Subcutaneous abdominal adipose tissue (tissue), 5 donors: Measurements from ENCODE around the gene C6orf62.
A peak's percentile ranks its signal among the peaks of the same experiment; 100 is the strongest.
"Not testable (repeated sequence)": the region's sequence is repeated elsewhere in the genome, so short reads cannot be mapped to it uniquely, and the experiment has no call there.

Experiments used
- H3K27ac ChIP-seq: one replicate; pipeline ENCODE4 v1.7.0; 2013; ENCODE audit warnings: low read depth, mild to moderate bottlenecking, inconsistent platforms, low read length, moderate library complexity
- H3K27me3 ChIP-seq, 5 donors: one replicate each; pipeline ENCODE4 v1.7.0; 2013; ENCODE audit warnings: low read length in 5 of 5, inconsistent platforms in 1 of 5; ENCODE audit not compliant: control insufficient read depth in 5 of 5, insufficient read depth in 4 of 5
- H3K36me3 ChIP-seq, 5 donors: one replicate each; pipeline ENCODE4 v1.7.0; 2013; ENCODE audit warnings: low read length in 5 of 5; ENCODE audit not compliant: control insufficient read depth in 5 of 5, insufficient read depth in 5 of 5
- H3K4me1 ChIP-seq, 5 donors: one replicate each; pipeline ENCODE4 v1.7.0; 2013; ENCODE audit warnings: low read length in 5 of 5, mild to moderate bottlenecking in 3 of 5, moderate library complexity in 1 of 5; ENCODE audit not compliant: control insufficient read depth in 5 of 5, insufficient read depth in 5 of 5
- H3K4me3 ChIP-seq, 5 donors: one replicate each; pipeline ENCODE4 v1.7.0; 2013; ENCODE audit warnings: low read length in 5 of 5, low read depth in 1 of 5
- H3K9ac ChIP-seq, 5 donors: one replicate each; pipeline ENCODE4 v1.7.0; 2013; ENCODE audit warnings: low read length in 5 of 5, mild to moderate bottlenecking in 4 of 5, moderate library complexity in 3 of 5
- H3K9me3 ChIP-seq, 5 donors: one replicate each; pipeline ENCODE4 v1.7.0; 2013; ENCODE audit warnings: low read length in 5 of 5; ENCODE audit not compliant: control insufficient read depth in 5 of 5
- donor health status: healthy.
- donor health status: healthy.
- donor health status: healthy.
- donor health status: healthy.
- donor health status: healthy.

Gene C6orf62

DNA sequence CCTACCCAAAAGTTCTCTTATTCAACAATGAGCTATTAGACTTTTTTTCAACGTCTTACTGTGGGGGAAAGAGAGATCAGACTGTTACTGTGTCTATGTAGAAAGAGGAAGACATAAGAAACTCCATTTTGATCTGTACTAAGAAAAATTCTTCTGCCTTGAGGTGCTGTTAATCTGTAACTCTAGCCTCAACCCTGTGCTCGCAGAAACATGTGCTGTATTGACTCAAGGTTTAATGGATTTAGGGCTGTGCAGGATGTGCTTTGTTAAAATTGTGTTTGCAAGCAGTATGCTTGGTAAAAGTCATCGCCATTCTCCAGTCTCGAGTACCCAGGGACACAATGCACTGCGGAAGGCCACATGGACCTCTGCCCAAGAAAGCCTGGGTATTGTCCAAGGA, 57.2 kb downstream of the C6orf62 start:
- H3K27ac ChIP-seq, H3K9me3 ChIP-seq, H3K27me3 ChIP-seq, H3K9ac ChIP-seq, H3K4me3 ChIP-seq: not testable (repeated sequence)
- H3K36me3 ChIP-seq = peaks cover 9 to 24% (median 17%) of the 10 kb centered on the region in 5 donors
- peaks cover 0 to 33% (median 18%) of the 10 kb centered on the region in 5 donors for H3K4me1 ChIP-seq

DNA sequence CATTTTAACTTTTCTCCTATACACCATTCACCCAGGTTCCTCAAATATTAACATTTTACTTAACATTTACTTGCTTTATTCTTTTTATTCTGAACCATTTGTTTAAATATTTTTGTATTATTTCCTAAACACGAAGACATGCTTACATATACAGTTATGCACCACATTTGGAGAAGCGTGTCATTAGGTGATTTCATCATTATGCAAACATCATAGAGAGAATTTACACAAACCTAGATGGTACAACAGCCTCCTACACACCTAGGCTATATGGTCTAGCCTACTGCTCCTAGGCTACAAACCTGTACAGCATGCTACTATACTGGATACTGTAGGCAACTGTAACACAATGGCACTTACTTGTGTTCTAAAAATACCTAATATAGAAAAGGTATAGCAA, 58.8 kb downstream of the C6orf62 start:
- Histone ChIP-seq H3K4me1 (peaks cover 0 to 19% (median 5%) of the 10 kb centered on the region in 5 donors), H3K36me3 (peaks cover 12 to 24% (median 18%) of the 10 kb centered on the region in 5 donors), H3K4me3 (no peak overlapping the region), H3K27ac (no peak overlapping the region), H3K9me3 (no peaks in the 10 kb centered on the region), H3K27me3 (no peaks in the 10 kb centered on the region), H3K9ac (no peak overlapping the region)

DNA sequence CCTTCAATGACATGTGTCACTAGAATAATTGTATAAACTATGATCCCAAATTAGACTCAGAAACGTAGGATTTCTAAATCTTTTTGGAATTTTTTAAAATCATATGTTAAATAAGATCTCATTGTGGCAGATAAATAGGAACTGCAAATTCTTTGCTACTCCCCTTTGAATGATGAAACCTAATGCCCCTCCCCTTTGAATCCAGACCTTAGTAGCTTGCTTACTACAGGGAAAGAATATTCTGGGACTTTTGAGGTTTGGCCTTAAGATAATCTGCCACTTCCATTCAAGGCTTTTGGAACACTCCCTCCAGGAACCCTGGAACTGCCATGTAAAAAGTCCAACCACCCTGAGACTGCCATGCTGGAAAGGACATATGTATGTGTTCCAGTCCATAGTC, 59.4 kb downstream of the C6orf62 start:
- H3K4me3 ChIP-seq = no peak overlapping the region
- no peaks in the 10 kb centered on the region for H3K27me3 ChIP-seq
- no peak overlapping the region for H3K9ac ChIP-seq
- peaks cover 0 to 19% (median 0%) of the 10 kb centered on the region in 5 donors for H3K4me1 ChIP-seq
- H3K27ac ChIP-seq = no peak overlapping the region
- peaks cover 12 to 24% (median 18%) of the 10 kb centered on the region in 5 donors for H3K36me3 ChIP-seq
- no peaks in the 10 kb centered on the region for H3K9me3 ChIP-seq

DNA sequence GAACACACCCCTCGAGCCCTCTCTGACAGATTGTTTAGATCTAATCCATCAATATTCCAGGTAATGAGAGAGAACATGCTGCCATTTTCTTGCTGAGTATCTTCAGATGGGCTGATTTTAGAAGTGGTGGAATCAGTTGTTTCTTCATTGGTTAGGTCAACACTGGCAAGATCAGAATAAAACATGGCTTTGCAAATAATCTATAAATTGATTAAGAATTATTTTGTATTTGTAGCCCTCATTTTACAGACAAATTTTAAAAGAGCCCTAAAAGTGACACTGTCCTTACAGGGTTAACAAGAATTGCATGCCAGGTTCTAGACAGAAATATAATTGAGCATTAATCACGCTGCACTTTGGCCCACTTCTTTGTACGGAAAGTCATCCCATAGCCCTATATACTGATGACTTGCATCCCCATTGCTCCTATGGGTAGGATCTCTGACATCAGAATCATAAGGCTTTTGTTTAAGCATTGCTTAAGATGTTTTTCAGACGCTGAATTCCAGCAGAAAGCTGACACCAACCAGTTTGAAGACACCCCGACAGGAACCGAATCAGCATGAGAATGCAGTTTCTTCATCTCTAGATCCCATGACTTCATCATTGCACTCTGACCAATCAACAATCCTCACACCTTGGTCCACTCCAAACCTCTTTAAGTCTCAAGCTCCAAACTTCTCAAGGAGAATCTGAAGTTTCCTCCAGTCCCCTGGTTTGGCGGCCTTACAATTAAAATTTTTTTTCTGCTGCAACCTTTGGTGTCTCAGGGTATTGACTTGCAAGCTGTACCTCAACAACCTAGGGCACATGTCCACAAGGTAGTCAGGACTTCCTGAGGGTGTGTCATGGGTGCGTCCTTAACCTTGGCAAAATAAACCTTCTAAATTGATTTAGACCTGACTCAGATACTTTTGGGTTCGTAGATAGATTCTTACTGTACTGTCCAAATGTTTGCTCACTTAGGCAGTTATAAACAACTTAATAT, 60.1 kb downstream of the C6orf62 start:
- Histone ChIP-seq H3K4me1 (peaks cover 0 to 17% (median 0%) of the 10 kb centered on the region in 5 donors), H3K9me3 (no peaks in the 10 kb centered on the region), H3K27me3 (no peaks in the 10 kb centered on the region), H3K27ac (no peak overlapping the region), H3K36me3 (peaks cover 12 to 24% (median 19%) of the 10 kb centered on the region in 5 donors), H3K9ac (no peak overlapping the region), H3K4me3 (no peak overlapping the region)

DNA sequence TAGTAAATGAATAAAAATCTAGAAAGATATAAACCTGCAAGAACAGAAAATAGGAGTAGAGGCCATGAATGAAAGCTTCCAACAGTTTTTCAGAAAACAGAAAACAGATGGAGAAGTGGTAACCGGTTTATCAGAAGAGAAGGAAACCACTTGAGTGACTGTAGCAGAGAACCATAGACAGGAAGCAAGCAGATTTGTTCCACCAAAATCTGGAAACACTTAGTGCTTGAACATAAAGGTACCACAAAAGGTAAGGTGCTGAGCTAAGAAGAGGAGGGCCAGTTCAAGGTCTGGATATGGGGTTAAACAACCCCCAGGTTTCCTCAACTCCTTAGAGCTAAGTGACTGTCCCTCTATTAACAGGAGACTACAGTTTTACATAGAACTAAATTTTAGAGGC, 63.7 kb downstream of the C6orf62 start:
- H3K4me3 ChIP-seq = no peak overlapping the region
- H3K4me1 ChIP-seq = peaks cover 0 to 14% (median 0%) of the 10 kb centered on the region in 5 donors
- H3K9me3 ChIP-seq = no peaks in the 10 kb centered on the region
- no peak overlapping the region for H3K27ac ChIP-seq
- no peaks in the 10 kb centered on the region for H3K27me3 ChIP-seq
- H3K36me3 ChIP-seq = peaks cover 27 to 39% (median 37%) of the 10 kb centered on the region in 5 donors
- peak overlapping the region in 1 of 5 donors; percentile 35 for H3K9ac ChIP-seq
